ENCODE results near the gene URAD.

- TF ChIP-seq, protein P1, sequence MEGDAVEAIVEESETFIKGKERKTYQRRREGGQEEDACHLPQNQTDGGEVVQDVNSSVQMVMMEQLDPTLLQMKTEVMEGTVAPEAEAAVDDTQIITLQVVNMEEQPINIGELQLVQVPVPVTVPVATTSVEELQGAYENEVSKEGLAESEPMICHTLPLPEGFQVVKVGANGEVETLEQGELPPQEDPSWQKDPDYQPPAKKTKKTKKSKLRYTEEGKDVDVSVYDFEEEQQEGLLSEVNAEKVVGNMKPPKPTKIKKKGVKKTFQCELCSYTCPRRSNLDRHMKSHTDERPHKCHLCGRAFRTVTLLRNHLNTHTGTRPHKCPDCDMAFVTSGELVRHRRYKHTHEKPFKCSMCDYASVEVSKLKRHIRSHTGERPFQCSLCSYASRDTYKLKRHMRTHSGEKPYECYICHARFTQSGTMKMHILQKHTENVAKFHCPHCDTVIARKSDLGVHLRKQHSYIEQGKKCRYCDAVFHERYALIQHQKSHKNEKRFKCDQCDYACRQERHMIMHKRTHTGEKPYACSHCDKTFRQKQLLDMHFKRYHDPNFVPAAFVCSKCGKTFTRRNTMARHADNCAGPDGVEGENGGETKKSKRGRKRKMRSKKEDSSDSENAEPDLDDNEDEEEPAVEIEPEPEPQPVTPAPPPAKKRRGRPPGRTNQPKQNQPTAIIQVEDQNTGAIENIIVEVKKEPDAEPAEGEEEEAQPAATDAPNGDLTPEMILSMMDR (IDR thresholded peaks at IDR 0.05): no peak
- no peak for TF ChIP-seq POLR2AphosphoS5 (IDR thresholded peaks at IDR 0.05)
- no peak for TF ChIP-seq POLR2A (IDR thresholded peaks at IDR 0.05)
- no peak for TF ChIP-seq EP300 (IDR thresholded peaks at IDR 0.05)
These were observed 23.2 kb downstream of the URAD start for GRCh38 chr13:27965343-27965739.
